GM19099 (cell line): Measurements from ENCODE around the gene UST.

Source experiments
- POLR2A ChIP-seq: IDR thresholded peaks from 3 replicates; pipeline ENCODE4 v1.6.1; 2011; ENCODE audit warnings: low read depth; ENCODE audit not compliant: insufficient read length; ENCODE audit errors: extremely low read depth

Gene UST

GRCh38 chr6:148947621-148948444, 201.0 kb downstream of the UST start:
- TF ChIP-seq POLR2A = no peak

- no peak for TF ChIP-seq POLR2A
Observed at GRCh38 chr6:148951662-148952061, 204.8 kb downstream of the UST start.

- TF ChIP-seq POLR2A = no peak
Observed at GRCh38 chr6:148952147-148953035, 205.6 kb downstream of the UST start.

GRCh38 chr6:148954461-148954860, 207.6 kb downstream of the UST start:
- no peak for TF ChIP-seq POLR2A

- TF ChIP-seq POLR2A = no peak
Observed at GRCh38 chr6:148954934-148955333, 208.1 kb downstream of the UST start.

- TF ChIP-seq POLR2A = no peak
Observed at GRCh38 chr6:148955441-148955840, 208.6 kb downstream of the UST start.

- TF ChIP-seq POLR2A = no peak
Observed at GRCh38 chr6:148957752-148958151, 210.9 kb downstream of the UST start.

- no peak for TF ChIP-seq POLR2A
Observed at GRCh38 chr6:148959008-148959407, 212.2 kb downstream of the UST start.

- TF ChIP-seq POLR2A = no peak
Observed at GRCh38 chr6:148959501-148959900, 212.7 kb downstream of the UST start.

GRCh38 chr6:148962854-148963515, 216.2 kb downstream of the UST start:
- no peak for TF ChIP-seq POLR2A

- TF ChIP-seq POLR2A = no peak
Observed at GRCh38 chr6:148963738-148964137, 216.9 kb downstream of the UST start.

GRCh38 chr6:148964467-148964866, 217.6 kb downstream of the UST start:
- TF ChIP-seq POLR2A = no peak

- no peak for TF ChIP-seq POLR2A
Observed at GRCh38 chr6:148965287-148965686, 218.5 kb downstream of the UST start.

- no peak for TF ChIP-seq POLR2A
Observed at GRCh38 chr6:148967011-148967520, 220.2 kb downstream of the UST start.

GRCh38 chr6:148967541-148967956, 220.7 kb downstream of the UST start:
- no peak for TF ChIP-seq POLR2A
